ENCODE data around the gene FSD2. TPM values are rescaled to one million over a fixed set of nuclear protein-coding genes. Genes with fewer than 3 reads are reported as not detected.

The FSD2 gene
- total and polyA plus RNA-seq, 2 of the 8 experiments (the other 6 are each of a cell fraction or from before 2014, with no cell fraction given) = 0.02 TPM; not detected in 1

- Histone ChIP-seq H3K9ac (replicated peaks in 1 of 4; ENCODE audit: extremely low read depth in 1 of 4, low read depth in 3 of 4, low read length in 3 of 4) (no peak overlapping the region), H3K36me3 (ENCODE audit: control insufficient read depth in 2 of 4, insufficient read depth in 4 of 4, low read length in 3 of 4) (0 out of 8 replicates have a peak, but pooled peaks cover 0 to 2% (median 0%) of the 10 kb centered on the region in 4 experiments), H4K8ac (ENCODE audit: extremely low read depth, insufficient read depth, low read length) (no peak overlapping the region), H2AK5ac (ENCODE audit: low read depth, low read length) (no peak overlapping the region), H3K23me2 (ENCODE audit: low read depth, low read length) (no peaks in the 10 kb centered on the region), H3K79me1 (ENCODE audit: low read depth, low read length) (no peaks in the 10 kb centered on the region; the same call in 1 of the 2 replicates), H3K27me3 (replicated peaks in 1 of 4; ENCODE audit: control insufficient read depth in 3 of 4, extremely low read depth in 1 of 4, insufficient read depth in 3 of 4, low read length in 3 of 4) (no peaks in the 10 kb centered on the region), H3K9me3 (ENCODE audit: insufficient read depth in 2 of 2, low read depth in 1 of 2, low read length in 1 of 2) (no peaks in the 10 kb centered on the region), H3K4me3 (ENCODE audit: extremely low read depth in 1 of 4, insufficient read depth in 2 of 4, low read depth in 3 of 4, low read length in 4 of 4) (no peak overlapping the region), H2BK12ac (ENCODE audit: low read depth, low read length) (no peak overlapping the region), H3K4ac (replicated peaks; ENCODE audit: insufficient read length, low read depth, low read length) (no peak overlapping the region), H3K27ac (ENCODE audit: low read depth, low read length) (no peak overlapping the region), H3K56ac (replicated peaks; ENCODE audit: insufficient read length, low read depth, low read length) (no peak overlapping the region), H4K20me1 (replicated peaks in 1 of 2; ENCODE audit: control insufficient read depth in 1 of 2, insufficient read depth in 2 of 2, low read length in 2 of 2) (no peaks in the 10 kb centered on the region), H3K79me2 (ENCODE audit: control insufficient read depth in 1 of 2, insufficient read depth in 2 of 2, low read length in 2 of 2) (no peaks in the 10 kb centered on the region), H3K18ac (ENCODE audit: extremely low read depth, low read length) (no peak overlapping the region), H2BK15ac (ENCODE audit: low read length) (no peak overlapping the region), H4K91ac (replicated peaks; ENCODE audit: insufficient read length, low read length) (no peak overlapping the region), H3K4me1 (replicated peaks in 1 of 4; ENCODE audit: control insufficient read depth in 3 of 4, insufficient read depth in 4 of 4, low read length in 3 of 4) (peaks cover 0 to 4% (median 1%) of the 10 kb centered on the region in 4 experiments; a peak in 1 of 7 replicates), H3K23ac (ENCODE audit: insufficient read length) (no peak overlapping the region), H3K4me2 (ENCODE audit: insufficient read depth in 1 of 2, low read depth in 2 of 2, low read length in 2 of 2) (no peak overlapping the region), H2AFZ (ENCODE audit: low read length) (no peak overlapping the region), H4K5ac (ENCODE audit: insufficient read length, low read depth, low read length) (no peak overlapping the region), H2BK5ac (ENCODE audit: low read depth, low read length) (no peak overlapping the region), H2BK20ac (ENCODE audit: low read length) (no peak overlapping the region), H2BK120ac (replicated peaks; ENCODE audit: low read depth, low read length) (no peak overlapping the region), H3K14ac (ENCODE audit: insufficient read length) (no peak overlapping the region)
- FAIRE-seq (no peak), DNase-seq (ENCODE audit: low read depth in 1 of 2, low spot score in 2 of 2) (no peak)
- CTCF ChIA-PET (ENCODE audit: partially characterized antibody) = interaction anchor here (0.9 to 1.5 kb wide), 3 partner anchors 13 to 235 kb away, joined by 3 to 4 read pairs (median 4); no protein-coding TSS in a partner anchor
- WGBS, 2 experiments (ENCODE audit: extremely low coverage in 1 of 2, insufficient coverage in 1 of 2, insufficient read length in 1 of 2, insufficient replicate concordance in 2 of 2, low coverage in 1 of 2, low lambda C conversion rate in 2 of 2, missing lambda C conversion rate in 1 of 2) = 93% methylated on average over 9 of the region's 9 CpGs; no CpG with 5 or more reads in 1 of the 2 experiments
- TF ChIP-seq E2F6 (IDR thresholded peaks at IDR 0.05) (no peak), PHF8 (conservative IDR thresholded peaks at IDR 0.05; ENCODE audit: low read depth, low read length) (no peak), EP300 (IDR thresholded peaks at IDR 0.05; ENCODE audit: borderline replicate concordance in 1 of 2, low read depth in 2 of 2, low read length in 2 of 2) (no peak), SP1 (IDR thresholded peaks at IDR 0.05; ENCODE audit: low read depth, low read length) (no peak), EZH2 (IDR thresholded peaks at IDR 0.05; ENCODE audit: low read depth, low read length, severe bottlenecking) (no peak), KDM5A (IDR thresholded peaks at IDR 0.05; ENCODE audit: low read length) (no peak), ATF2 (IDR thresholded peaks at IDR 0.05; ENCODE audit: low read length) (no peak), NRF1 (IDR thresholded peaks at IDR 0.05; ENCODE audit: low read depth, low read length) (no peak), CBX8 (IDR thresholded peaks at IDR 0.05; ENCODE audit: borderline replicate concordance, low read depth, low read length) (no peak)
- POLR2A ChIA-PET (ENCODE audit: partially characterized antibody) = interaction anchor here (0.6 to 1.6 kb wide), 6 partner anchors 10 to 79 kb away, joined by 4 to 5 read pairs (median 4); no protein-coding TSS in a partner anchor
Measured at GRCh38 chr15:82764740-82765139, 41.1 kb downstream of the FSD2 start.
